Endothelial cell of umbilical vein (primary cell): ENCODE measurements around the gene NKIRAS1. TPM values are rescaled to one million over a fixed set of nuclear protein-coding genes. Genes with fewer than 3 reads are reported as not detected.

ENCODE experiments used
- BruUV-seq: library from RNA; stranded (reverse); fragments of 400-500 nt; replicated peaks from 2 replicates; lab custom pipeline; 2021; lab: Mats Ljungman, UMichigan
- CTCF ChIA-PET: fragments of 300-600, 350-600 bp; sonication (Branson Sonifier 250); formaldehyde crosslinking; loops from one replicate; lab custom pipeline; 2021; ENCODE audit warnings: antibody characterized with exemption, inconsistent platforms; lab: Charles Lee
- POLR2A ChIA-PET: fragments of 300-600, 350-600 bp; sonication (Branson Sonifier 250); formaldehyde crosslinking; loops from one replicate; lab custom pipeline; 2021; ENCODE audit warnings: antibody characterized with exemption, inconsistent platforms; lab: Charles Lee
- DNase-seq: peaks from one replicate; pipeline ENCODE4 v3.0.0-alpha.2; 2011; ENCODE audit warnings: low read depth, low spot score
- FAIRE-seq: peaks from 2 replicates; lab custom pipeline; 2011; peaks lifted over from hg19 to GRCh38; lab: Jason Lieb, UNC
- H2AFZ ChIP-seq: 2 replicates; pipeline ENCODE4 v1.6.0; 2012; ENCODE audit warnings: low read depth, low read length, control low read depth, inconsistent platforms
- H3K27ac ChIP-seq: 2 replicates; pipeline ENCODE4 v1.5.1; 2011; ENCODE audit warnings: low read depth, mild to moderate bottlenecking, control low read depth, low read length, moderate library complexity; ENCODE audit not compliant: insufficient read depth
- H3K27me3 ChIP-seq, 2 experiments: 2 replicates each; pipeline versions ENCODE4 v1.6.0 to v1.6.1; 2011; ENCODE audit warnings: low read length in 2 of 2, mixed read lengths in 1 of 2; ENCODE audit not compliant: control insufficient read depth in 2 of 2, insufficient read depth in 2 of 2
- H3K36me3 ChIP-seq, 2 experiments: 2 replicates in 1 of 2; 3 replicates in 1 of 2; pipeline ENCODE4 v1.5.1; 2011; ENCODE audit warnings: low read length in 2 of 2, mild to moderate bottlenecking in 1 of 2, moderate library complexity in 1 of 2; ENCODE audit not compliant: control insufficient read depth in 2 of 2, insufficient read depth in 2 of 2; ENCODE audit errors: extremely low read depth in 1 of 2
- H3K4me1 ChIP-seq: 3 replicates; pipeline ENCODE4 v1.5.1; 2011; ENCODE audit warnings: mild to moderate bottlenecking, low read length; ENCODE audit not compliant: control insufficient read depth, insufficient read depth; ENCODE audit errors: extremely low read depth
- H3K4me2 ChIP-seq: 2 replicates; pipeline ENCODE4 v1.6.1; 2011; ENCODE audit warnings: low read length, control low read depth, mixed read lengths; ENCODE audit not compliant: insufficient read depth
- H3K4me3 ChIP-seq, 3 experiments: fragments of 200-600 bp in 1 of 3; sonication (generic), shearing (Covaris generic) in 1 of 3; replicated peaks in 1 of 3; 2 replicates each; pipeline ENCODE4 v1.5.1; 2011 to 2016; ENCODE audit warnings: control low read depth in 3 of 3, low read length in 3 of 3, mild to moderate bottlenecking in 2 of 3, inconsistent platforms in 1 of 3, low read depth in 1 of 3, moderate library complexity in 1 of 3; ENCODE audit not compliant: insufficient read depth in 1 of 3
- H3K79me2 ChIP-seq: 2 replicates; pipeline ENCODE4 v1.6.0; 2012; ENCODE audit warnings: low read length, inconsistent platforms; ENCODE audit not compliant: control insufficient read depth, insufficient read depth
- H3K9ac ChIP-seq: replicated peaks from 2 replicates; pipeline ENCODE3; 2011; ENCODE audit warnings: low read length, control low read depth; ENCODE audit not compliant: insufficient read depth; ENCODE audit errors: extremely low read depth
- H3K9me1 ChIP-seq: replicated peaks from 3 replicates; pipeline ENCODE4 v1.6.0; 2011; ENCODE audit warnings: mild to moderate bottlenecking, low read length; ENCODE audit not compliant: control insufficient read depth, insufficient read depth; ENCODE audit errors: extremely low read depth
- H3K9me3 ChIP-seq: replicated peaks from 2 replicates; pipeline ENCODE4 v1.5.1; 2012; ENCODE audit warnings: low read length, inconsistent platforms; ENCODE audit not compliant: control insufficient read depth, insufficient read depth
- H4K20me1 ChIP-seq: replicated peaks from 2 replicates; pipeline ENCODE3; 2011; ENCODE audit warnings: mild to moderate bottlenecking, low read length; ENCODE audit not compliant: control insufficient read depth, insufficient read depth; ENCODE audit errors: extremely low read depth
- CTCF ChIP-seq, 2 donors: IDR thresholded peaks; 1 replicate in 1 of 2; 2 replicates in 1 of 2; pipeline ENCODE4 v1.5.1; 2011; ENCODE audit warnings: low read length in 2 of 2, mild to moderate bottlenecking in 2 of 2, moderate library complexity in 2 of 2, control low read depth in 1 of 2, inconsistent platforms in 1 of 2, low read depth in 1 of 2; ENCODE audit not compliant: insufficient read depth in 1 of 2; ENCODE audit errors: extremely low read depth in 1 of 2
- EZH2 ChIP-seq: IDR thresholded peaks from 2 replicates; pipeline ENCODE4 v1.6.1; 2012; ENCODE audit warnings: borderline replicate concordance, low read depth, mild to moderate bottlenecking, moderate library complexity, low read length, inconsistent platforms; ENCODE audit not compliant: severe bottlenecking
- FOS ChIP-seq: IDR thresholded peaks from 2 replicates; pipeline ENCODE4 v1.6.1; 2011; ENCODE audit warnings: mild to moderate bottlenecking, low read length, moderate library complexity, borderline replicate concordance; ENCODE audit not compliant: insufficient read depth
- GATA2 ChIP-seq: IDR thresholded peaks from 2 replicates; pipeline ENCODE4 v1.7.0; 2011; ENCODE audit warnings: low read depth, mild to moderate bottlenecking, moderate library complexity, mixed read lengths, low read length; ENCODE audit not compliant: insufficient read length, insufficient read depth
- JUN ChIP-seq: IDR thresholded peaks from 2 replicates; pipeline ENCODE4 v1.6.1; 2011; ENCODE audit warnings: borderline replicate concordance, low read depth; ENCODE audit not compliant: insufficient read length, insufficient read depth
- MAX ChIP-seq: IDR thresholded peaks from 2 replicates; pipeline ENCODE4 v1.6.1; 2011; ENCODE audit not compliant: insufficient read depth, insufficient read length
- MYC ChIP-seq: IDR thresholded peaks from one replicate; pipeline ENCODE4 v1.6.1; 2011; ENCODE audit warnings: mild to moderate bottlenecking, low read depth, low read length
- POLR2A ChIP-seq: IDR thresholded peaks from 2 replicates; pipeline ENCODE4 v1.6.1; 2012; ENCODE audit warnings: low read depth, mild to moderate bottlenecking, control low read depth, low read length
- POLR2AphosphoS5 ChIP-seq: IDR thresholded peaks from 2 replicates; pipeline ENCODE4 v1.6.1; 2012; ENCODE audit warnings: low read depth, mild to moderate bottlenecking, control low read depth, low read length, moderate library complexity; ENCODE audit not compliant: insufficient read depth
- dilution Hi-C: fragments of 300-500 bp; cut with MboI; formaldehyde crosslinking; loops from one replicate; pipeline ENCODE4 v1.15.0; 2019; ENCODE audit warnings: low sequenced_read_pairs; ENCODE audit not compliant: extremely low pct_ligation_motif_present
- intact Hi-C: fragments of 100-400 bp; cut with micrococcal nuclease; formaldehyde crosslinking; loops from one replicate; pipeline ENCODE4 v1.10.0; 2022
- polyA plus RNA-seq, 4 experiments: library from polyadenylated mRNA; depleted of rRNA in 3 of 4; stranded (reverse) in 3 of 4; unstranded in 1 of 4; fragments of >200 nt; gene quantifications; 2 replicates each; pipeline versions ENCODE4 v1.2.1 to v1.2.3, GENCODE V29; 2011 to 2012; ENCODE audit warnings: missing spikeins in 1 of 4
- total RNA-seq: library from RNA; stranded (reverse); gene quantifications from 2 replicates; pipeline ENCODE4 v1.2.3, GENCODE V29; 2021

NKIRAS1 gene
- total and polyA plus RNA-seq, 2 donors (not counting 3 experiments of a cell fraction or from before 2014, with no cell fraction given): 2.2 to 2.9 TPM

DNA sequence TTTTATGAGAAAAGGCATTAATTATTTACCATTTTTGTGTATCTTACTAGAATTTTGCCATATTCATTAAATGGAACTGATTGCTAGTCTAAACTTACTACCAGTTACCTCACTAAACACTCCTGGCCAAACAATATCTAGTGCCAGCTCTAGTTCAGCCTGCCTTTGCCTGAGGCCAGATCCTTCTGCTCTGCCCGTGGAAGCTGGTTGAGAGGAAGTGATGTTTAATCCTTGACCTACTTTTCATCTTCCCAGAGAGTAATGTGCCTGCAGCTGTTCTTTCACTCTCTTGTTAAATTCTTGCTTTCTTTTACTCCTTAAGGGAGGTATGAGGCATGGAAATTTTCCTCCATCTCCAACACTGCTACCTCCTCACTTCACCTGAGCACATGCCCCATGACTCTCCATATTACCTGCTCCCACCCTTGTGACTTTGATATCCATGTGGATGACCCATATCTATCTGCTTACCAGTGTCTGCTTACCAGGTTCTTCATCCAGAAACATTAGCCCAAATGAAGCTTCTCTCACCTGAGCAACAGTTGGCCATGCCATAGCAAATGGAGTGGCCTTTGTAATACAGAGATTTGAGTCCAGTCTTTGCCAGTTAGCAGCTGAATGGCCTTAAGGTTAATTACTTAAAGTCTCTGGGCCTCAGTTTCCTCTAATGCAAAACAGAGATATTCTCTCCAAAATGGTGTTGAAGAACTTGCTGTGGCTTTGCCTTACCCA, 57.6 kb downstream of the NKIRAS1 start:
- H3K27me3 ChIP-seq: no peaks in the 10 kb centered on the region
- no peak overlapping the region for H3K9ac ChIP-seq
- POLR2A ChIA-PET: interaction anchor here (1.2 kb wide), 1 partner anchor 58 kb away, joined by 3 read pairs; the partner anchor contains the start of genes NKIRAS1 and RPL15
- H3K79me2 ChIP-seq: peaks cover 64% of the 10 kb centered on the region
- peak; percentile 15 for FAIRE-seq
- peak; percentile 56 for DNase-seq
- H3K4me3 ChIP-seq: no peak overlapping the region
- H3K9me3 ChIP-seq: no peaks in the 10 kb centered on the region
- intact Hi-C loops (no loop called here), dilution Hi-C loops (no loop called here)
- H3K4me1 ChIP-seq: peaks cover 26% of the 10 kb centered on the region
- H4K20me1 ChIP-seq: peaks cover 2% of the 10 kb centered on the region
- CTCF ChIA-PET: interaction anchor here (0.9 to 1.9 kb wide), 8 partner anchors 13 to 67 kb away, joined by 3 to 13 read pairs (median 3); no protein-coding TSS in a partner anchor
- H3K9me1 ChIP-seq: no peaks in the 10 kb centered on the region
- BruUV-seq: no TSS peak
- no peaks in the 10 kb centered on the region for H3K36me3 ChIP-seq
- no peak overlapping the region for H3K4me2 ChIP-seq
- no peak overlapping the region for H2AFZ ChIP-seq
- no peak overlapping the region for H3K27ac ChIP-seq
- TF ChIP-seq MAX (no peak), FOS (no peak), JUN (no peak), POLR2AphosphoS5 (no peak), POLR2A (no peak), MYC (no peak), EZH2 (no peak), CTCF (IDR thresholded peaks at IDR 0.05; ENCODE audit: extremely low read depth in 1 of 2, insufficient read depth in 1 of 2, low read depth in 1 of 2, low read length in 2 of 2) (no peak), GATA2 (no peak)
